ENCODE measurements around the gene SHISA4. TPM values are rescaled to one million over a fixed set of nuclear protein-coding genes. Genes with fewer than 3 reads are reported as not detected.

The SHISA4 gene
- total RNA-seq, 3 donors from 2014 or later (not counting 1 experiment from before 2014, with no cell fraction given): 0.54 to 2.0 TPM; not detected in 1

DNA sequence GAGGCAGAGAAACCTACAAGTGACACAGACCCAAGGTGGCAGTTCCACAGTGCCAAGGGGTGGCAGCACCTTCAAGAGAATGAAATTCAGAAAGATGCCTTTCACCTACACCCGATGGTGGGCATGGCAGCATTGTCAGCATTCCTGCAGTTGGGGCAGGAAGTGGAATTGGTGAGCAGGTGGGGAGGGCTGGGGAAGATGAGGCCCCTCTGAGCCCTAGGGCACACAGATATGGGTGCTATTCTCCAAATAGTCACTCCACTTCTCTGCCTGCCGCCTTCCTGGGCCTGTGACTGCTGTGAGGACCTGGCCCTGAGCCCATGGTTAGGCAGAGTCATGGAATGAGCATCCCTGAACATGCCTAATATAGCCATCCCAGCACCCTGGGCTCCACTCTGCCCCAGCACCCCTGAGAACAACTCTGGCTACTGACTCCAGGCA is 8.3 kb downstream of the SHISA4 start:
- H3K9me3 ChIP-seq (ENCODE audit: control insufficient read depth, insufficient read depth, low read length): no peaks in the 10 kb centered on the region
- TF ChIP-seq, protein P1, sequence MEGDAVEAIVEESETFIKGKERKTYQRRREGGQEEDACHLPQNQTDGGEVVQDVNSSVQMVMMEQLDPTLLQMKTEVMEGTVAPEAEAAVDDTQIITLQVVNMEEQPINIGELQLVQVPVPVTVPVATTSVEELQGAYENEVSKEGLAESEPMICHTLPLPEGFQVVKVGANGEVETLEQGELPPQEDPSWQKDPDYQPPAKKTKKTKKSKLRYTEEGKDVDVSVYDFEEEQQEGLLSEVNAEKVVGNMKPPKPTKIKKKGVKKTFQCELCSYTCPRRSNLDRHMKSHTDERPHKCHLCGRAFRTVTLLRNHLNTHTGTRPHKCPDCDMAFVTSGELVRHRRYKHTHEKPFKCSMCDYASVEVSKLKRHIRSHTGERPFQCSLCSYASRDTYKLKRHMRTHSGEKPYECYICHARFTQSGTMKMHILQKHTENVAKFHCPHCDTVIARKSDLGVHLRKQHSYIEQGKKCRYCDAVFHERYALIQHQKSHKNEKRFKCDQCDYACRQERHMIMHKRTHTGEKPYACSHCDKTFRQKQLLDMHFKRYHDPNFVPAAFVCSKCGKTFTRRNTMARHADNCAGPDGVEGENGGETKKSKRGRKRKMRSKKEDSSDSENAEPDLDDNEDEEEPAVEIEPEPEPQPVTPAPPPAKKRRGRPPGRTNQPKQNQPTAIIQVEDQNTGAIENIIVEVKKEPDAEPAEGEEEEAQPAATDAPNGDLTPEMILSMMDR (IDR thresholded peaks at IDR 0.05): no peak
- Mint-ChIP-seq H3K9me3 (no peaks in the 10 kb centered on the region), H3K4me1 (peaks cover 5 to 7% of the 10 kb centered on the region in 2 donors), H3K36me3 (no peaks in the 10 kb centered on the region), H3K27me3 (ENCODE audit: low read depth in 2 of 2) (peaks cover 0 to 10% of the 10 kb centered on the region in 2 donors), H3K4me3 (no peak overlapping the region), H3K27ac (peak overlapping the region in 1 of 2 donors; percentile 80)
- no peak for ATAC-seq
- H3K27me3 ChIP-seq (ENCODE audit: control insufficient read depth, insufficient read depth, low read length): no peaks in the 10 kb centered on the region
- H3K4me1 ChIP-seq (ENCODE audit: control insufficient read depth, insufficient read depth, low read length): peaks cover 5% of the 10 kb centered on the region
- no peak overlapping the region for H3K4me3 ChIP-seq (ENCODE audit: low read length)
- H3K36me3 ChIP-seq (ENCODE audit: control insufficient read depth, insufficient read depth, low read length): no peaks in the 10 kb centered on the region
- WGBS (ENCODE audit: insufficient coverage): 81% methylated on average over 2 of the region's 2 CpGs
- no peak overlapping the region for H3K27ac ChIP-seq (ENCODE audit: low read length)
- intact Hi-C loops (cut with micrococcal nuclease): loop anchor here (1.0 kb wide), 1 partner anchor 75 kb away; no protein-coding TSS in a partner anchor
- no peak for DNase-seq

DNA sequence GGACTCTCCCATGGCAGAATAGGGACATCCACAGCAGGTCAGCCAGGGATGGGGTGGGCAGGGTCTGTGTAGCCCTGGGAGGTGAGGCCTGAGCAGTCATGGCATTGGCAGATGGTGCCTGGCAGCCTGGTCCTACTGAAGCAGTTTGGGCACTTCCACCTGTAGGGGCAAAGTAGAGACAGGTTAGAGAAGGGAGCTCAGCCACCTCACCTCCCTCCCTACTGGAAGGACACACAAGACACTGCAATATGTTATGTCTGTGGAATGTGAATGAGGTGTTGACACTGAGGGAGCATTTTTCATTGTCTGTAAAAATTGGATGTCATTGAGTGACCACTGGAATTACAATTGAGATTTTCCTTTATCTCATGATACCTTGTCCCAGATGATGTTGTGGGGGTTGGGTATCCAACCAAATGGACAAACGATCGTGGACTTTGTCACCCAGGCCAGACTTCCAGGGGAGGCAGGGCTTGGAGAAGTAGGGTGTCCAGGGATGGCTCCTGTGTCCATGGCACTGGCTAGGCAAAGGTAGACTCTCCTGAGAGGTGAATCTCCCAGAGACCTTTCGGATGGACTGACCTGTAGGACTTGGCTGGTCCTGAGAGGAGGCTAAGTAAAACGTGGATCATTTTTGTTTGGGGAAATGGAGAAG is 9.7 kb downstream of the SHISA4 start:
- H3K36me3 ChIP-seq (ENCODE audit: control insufficient read depth, insufficient read depth, low read length): no peaks in the 10 kb centered on the region
- peaks cover 5% of the 10 kb centered on the region for H3K4me1 ChIP-seq (ENCODE audit: control insufficient read depth, insufficient read depth, low read length)
- ATAC-seq (no peak), DNase-seq (no peak)
- TF ChIP-seq, protein P1 (IDR thresholded peaks at IDR 0.05): no peak
- H3K9me3 Mint-ChIP-seq: no peaks in the 10 kb centered on the region
- H3K27me3 ChIP-seq (ENCODE audit: control insufficient read depth, insufficient read depth, low read length): no peaks in the 10 kb centered on the region
- no peak overlapping the region for H3K4me3 ChIP-seq (ENCODE audit: low read length)
- no peak overlapping the region for H3K27ac ChIP-seq (ENCODE audit: low read length)
- peaks cover 5 to 7% of the 10 kb centered on the region in 2 donors for H3K4me1 Mint-ChIP-seq
- H3K27me3 Mint-ChIP-seq (ENCODE audit: low read depth in 2 of 2): peaks cover 0 to 9% of the 10 kb centered on the region in 2 donors
- no peak overlapping the region for H3K4me3 Mint-ChIP-seq
- 74% methylated on average over 4 of the region's 4 CpGs for WGBS (ENCODE audit: insufficient coverage)
- no peak overlapping the region for H3K27ac Mint-ChIP-seq
- no peaks in the 10 kb centered on the region for H3K36me3 Mint-ChIP-seq
- H3K9me3 ChIP-seq (ENCODE audit: control insufficient read depth, insufficient read depth, low read length): no peaks in the 10 kb centered on the region
- intact Hi-C loops (cut with micrococcal nuclease): no loop called here

DNA sequence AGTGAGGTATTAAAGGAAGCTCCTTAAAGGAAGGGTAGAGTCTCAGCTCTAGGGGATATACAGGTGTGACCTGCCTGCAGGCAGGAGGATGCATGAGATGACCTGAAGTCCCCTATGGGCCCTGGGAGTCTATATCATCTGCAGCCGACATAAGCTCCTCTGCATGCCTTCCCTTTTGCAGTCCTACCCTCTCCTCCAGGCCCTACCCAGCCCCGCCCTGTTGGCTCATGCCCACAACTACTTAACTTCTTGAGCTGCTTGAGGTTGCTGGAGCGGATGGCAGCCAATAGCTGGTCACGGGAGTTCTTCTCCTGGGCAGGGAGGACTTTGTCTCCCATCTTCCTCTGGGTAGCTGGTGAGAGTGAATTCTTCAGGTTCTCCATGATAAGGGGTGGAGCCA is 10.3 kb downstream of the SHISA4 start:
- no peak overlapping the region for H3K27ac Mint-ChIP-seq
- intact Hi-C loops (cut with micrococcal nuclease): no loop called here
- peaks cover 0 to 6% of the 10 kb centered on the region in 2 donors for H3K27me3 Mint-ChIP-seq (ENCODE audit: low read depth in 2 of 2)
- Histone ChIP-seq H3K4me1 (ENCODE audit: control insufficient read depth, insufficient read depth, low read length) (peaks cover 5% of the 10 kb centered on the region), H3K4me3 (ENCODE audit: low read length) (no peak overlapping the region), H3K27ac (ENCODE audit: low read length) (no peak overlapping the region), H3K9me3 (ENCODE audit: control insufficient read depth, insufficient read depth, low read length) (no peaks in the 10 kb centered on the region), H3K36me3 (ENCODE audit: control insufficient read depth, insufficient read depth, low read length) (no peaks in the 10 kb centered on the region), H3K27me3 (ENCODE audit: control insufficient read depth, insufficient read depth, low read length) (no peaks in the 10 kb centered on the region)
- WGBS (ENCODE audit: insufficient coverage): 84% methylated on average over 4 of the region's 4 CpGs
- ATAC-seq: no peak
- TF ChIP-seq, protein P1 (IDR thresholded peaks at IDR 0.05): no peak
- no peaks in the 10 kb centered on the region for H3K9me3 Mint-ChIP-seq
- no peaks in the 10 kb centered on the region for H3K36me3 Mint-ChIP-seq
- no peak overlapping the region for H3K4me3 Mint-ChIP-seq
- no peak for DNase-seq
- H3K4me1 Mint-ChIP-seq: peaks cover 5 to 7% of the 10 kb centered on the region in 2 donors

Measured in natural killer cell (primary cell).